HG02884 (cell line): Measurements from ENCODE around the gene ZDHHC13.

Experiments
- ATAC-seq: cut with Tn5 transposase; IDR thresholded peaks from one replicate; pipeline ENCODE4 v1.9.1; 2021; ENCODE audit warnings: mild to moderate bottlenecking, moderate library complexity; ENCODE audit not compliant: unreplicated experiment

ZDHHC13 gene

DNA sequence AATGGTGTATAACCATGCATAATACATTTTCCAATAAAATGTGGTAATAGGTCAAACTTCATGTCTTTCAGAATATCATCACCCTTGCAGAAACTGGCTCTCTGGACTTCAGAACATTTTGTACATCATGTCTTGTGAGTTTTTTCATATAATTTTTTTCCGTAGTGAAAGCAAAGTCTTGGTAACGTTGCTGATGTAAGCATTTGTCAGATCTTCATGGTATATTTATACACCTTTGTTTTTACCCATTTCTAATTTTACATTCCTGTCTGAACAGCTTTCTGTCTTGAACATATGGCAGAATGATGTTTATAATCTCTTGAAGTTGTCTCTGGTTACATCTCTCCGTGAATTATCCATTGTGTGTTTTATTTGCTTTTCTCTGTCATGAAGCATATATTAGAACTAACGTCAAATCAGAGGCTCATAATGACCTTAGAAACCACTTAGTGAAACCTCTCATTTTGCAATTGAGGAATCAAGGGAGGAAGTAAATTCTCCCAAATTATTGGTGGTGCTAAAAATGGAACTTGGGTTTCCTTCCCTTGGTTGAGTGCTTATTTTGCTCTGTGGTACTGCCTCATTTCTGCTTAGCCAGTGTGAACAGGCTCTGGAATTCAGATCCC, 47.4 kb downstream of the ZDHHC13 start:
- ATAC-seq, result no peak

DNA sequence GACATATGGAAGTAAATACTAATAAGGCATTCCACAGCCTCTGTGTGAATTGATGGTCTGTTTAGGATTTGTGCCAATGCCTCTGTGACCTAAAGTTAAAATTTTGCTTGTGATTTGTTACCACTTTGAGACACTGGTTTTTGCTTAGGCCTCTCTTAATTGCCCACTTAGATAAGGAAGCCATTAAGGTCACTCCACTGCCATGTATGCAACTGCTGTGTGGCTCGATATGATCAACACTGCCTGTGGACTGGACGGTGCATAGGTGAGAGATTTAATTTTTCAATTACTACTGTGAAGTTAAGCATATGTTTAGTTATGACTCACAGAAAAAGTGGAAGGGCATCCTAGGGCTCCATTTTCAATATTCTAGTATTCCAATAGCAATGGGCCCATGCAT, 47.9 kb downstream of the ZDHHC13 start:
- ATAC-seq, result no peak

DNA sequence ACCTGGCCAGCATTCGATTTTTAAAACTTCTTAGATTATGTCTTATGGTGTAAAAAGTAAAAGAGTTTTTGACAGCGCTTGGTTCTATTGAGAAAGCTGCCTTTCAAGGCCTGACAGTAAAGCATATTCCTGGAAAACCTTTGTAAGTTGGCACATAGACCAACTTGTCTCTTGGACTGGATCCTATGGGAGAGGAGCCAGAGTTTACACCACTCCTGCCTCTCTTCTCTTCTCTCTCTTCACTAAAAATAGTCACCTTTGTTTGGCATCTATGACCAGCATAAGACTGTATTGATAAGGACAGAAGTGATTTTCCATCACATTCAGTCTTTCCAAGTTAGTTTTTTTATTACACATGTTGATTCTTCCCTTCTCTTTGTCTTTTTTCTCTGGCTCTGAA, 51.1 kb downstream of the ZDHHC13 start:
- no peak for ATAC-seq

DNA sequence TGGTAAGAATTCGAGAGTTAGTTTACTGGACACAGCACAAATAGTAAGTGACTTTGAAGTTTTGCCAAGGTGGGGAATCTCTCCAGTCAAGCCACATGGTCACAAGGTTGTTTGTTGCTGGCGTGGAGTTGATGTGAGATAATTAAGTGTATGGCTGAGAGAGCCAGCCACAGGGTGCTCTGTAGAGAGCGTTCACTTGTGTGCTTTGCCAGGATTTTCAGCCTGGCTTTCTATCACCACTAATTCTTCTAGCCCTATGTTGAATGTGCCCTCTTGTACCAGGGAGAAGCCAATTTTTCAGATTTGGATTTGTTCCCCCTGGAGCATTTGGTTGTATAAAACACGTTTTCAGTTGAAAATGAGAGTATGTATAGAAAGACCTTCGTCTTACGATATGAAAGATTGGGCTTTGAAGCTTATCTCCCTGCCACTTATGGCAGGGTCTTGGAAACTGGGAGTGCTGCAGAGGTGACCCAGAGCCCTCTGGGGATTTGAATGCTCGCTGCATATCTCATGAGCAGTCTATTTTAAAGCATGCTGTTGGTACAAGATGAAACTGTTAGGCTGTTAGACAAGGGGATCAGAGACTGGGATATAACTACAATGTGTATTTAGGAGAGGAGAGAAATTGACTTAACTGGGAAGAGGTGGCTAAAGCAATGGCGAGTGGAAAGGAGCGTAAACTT, 56.2 kb downstream of the ZDHHC13 start:
- ATAC-seq, result no peak

DNA sequence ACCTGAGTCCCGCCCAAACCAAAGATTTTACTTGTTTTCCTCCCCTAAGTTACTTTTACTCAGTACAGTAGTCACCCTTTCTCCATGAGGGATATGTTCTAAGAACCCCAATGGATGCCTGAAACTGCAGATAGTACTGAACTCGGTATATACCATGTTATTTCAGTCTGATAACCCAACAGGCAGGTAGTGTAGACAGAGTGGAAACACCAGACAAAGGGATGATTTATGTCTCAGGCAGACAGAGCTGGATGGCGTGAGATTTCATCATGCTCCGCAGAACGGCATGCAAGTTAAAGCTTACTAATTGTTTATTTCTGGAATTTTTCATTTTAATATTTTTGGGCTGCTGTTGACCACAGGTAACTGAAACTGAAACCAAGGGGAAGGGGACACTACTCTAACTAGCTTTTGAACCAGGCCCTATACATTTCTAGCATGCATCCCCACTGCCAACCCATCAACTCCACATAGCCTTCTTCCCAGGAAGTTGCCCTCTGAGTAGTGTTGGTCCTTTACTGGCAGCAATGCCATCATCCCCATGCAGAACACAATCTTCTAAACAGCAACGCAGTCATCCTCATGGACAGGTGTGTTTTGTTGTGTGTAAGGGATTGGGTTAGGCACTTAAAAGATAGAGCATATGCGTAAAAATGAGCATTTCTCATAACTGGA, 57.1 kb downstream of the ZDHHC13 start:
- ATAC-seq, result no peak

DNA sequence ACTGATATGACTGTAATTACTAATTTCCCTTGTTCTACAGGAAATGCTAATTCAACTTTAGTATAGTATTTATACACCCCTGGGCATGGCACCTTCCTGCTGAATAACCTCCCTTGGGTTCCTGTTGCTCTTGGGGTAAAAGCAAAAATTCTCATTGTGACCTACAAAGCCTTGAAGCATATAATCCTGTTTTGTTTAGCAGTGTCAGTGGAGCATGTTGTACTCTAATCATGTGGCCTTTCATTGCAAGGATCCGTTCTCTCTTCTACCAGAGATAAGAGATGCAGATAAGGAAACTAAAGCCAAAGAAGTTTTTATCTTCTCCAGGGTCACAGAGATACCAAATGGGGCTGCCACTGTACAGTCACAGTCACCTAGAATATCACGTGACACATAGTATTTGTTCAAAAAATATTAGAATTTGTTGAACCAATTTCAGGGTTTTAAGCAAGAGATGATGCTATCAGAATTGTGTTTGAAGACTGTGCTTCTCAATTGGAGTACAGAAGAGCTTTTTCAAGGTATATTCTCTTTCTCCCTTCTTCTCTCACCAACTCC, 59.7 kb downstream of the ZDHHC13 start:
- ATAC-seq, result no peak

DNA sequence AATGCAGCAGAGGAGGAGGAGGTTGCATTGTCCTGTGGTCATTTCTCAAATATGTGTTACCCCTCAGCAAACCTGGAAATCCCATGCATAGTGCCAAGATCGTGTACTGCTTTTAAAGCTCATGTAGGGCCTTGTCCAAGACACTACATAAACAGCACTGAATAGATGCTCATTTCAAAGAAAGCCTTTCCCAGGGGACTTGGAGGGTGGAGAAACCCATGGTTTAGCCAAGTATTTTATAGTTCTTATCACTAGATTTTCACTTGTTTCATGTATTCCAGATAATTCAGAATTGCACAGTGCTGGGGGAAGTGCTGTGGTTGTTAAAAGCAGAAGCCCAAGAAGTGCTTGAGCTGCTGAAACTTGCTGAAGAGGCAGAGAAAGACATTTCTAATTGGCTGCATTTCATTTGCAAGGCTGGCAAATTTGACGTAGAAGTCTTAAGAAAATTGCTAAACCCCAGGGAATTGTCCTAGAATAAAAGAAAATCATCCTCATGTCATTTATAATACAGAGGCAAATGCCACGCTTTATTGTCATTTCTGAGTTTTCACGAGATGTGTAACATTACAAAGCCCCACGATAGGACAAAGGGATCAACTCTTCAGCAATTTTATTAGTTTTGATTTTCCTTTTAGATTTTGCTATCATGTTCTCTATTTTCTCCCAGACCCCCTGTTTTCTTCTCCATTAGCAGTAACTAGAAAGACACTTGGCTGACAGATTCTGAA, 64.7 kb downstream of the ZDHHC13 start:
- ATAC-seq, result no peak

DNA sequence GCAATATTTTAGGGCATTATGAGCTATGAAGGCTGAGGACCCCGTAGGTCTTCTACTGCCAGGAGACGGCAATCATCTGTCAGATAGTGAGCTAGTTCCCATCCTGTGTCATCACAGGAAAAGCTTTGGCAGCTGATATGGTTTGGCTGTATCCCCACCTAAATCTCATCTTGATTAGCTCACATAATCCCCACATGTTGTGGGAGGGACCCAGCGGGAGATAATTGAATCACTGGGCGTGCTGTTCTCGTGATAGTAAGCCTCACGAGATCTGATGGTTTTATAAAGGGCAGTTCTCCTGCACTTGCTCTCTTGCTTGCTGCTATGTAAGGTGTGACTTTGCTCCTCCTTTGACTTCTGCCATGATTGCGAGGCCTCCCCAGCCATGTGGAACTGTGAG, 66.7 kb downstream of the ZDHHC13 start:
- ATAC-seq, result no peak

DNA sequence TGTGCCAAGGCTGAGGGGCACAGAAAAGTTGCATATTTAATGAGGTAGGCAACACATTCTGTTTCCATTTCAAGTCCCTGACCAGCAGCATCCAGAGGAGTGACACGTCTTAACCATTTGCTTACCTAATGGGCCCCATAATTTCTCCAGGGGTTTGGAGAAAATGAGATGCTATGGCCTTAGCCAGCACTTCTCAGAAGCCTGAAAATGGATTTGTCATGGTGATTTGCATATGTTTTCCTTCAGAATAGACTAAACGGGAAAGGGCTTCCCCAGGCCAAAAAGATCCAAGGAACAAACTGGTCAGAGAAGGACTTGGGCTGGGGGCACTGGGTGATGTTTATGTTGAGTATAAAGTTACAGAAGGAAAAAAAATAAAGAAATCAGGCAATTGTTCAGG, 68.1 kb downstream of the ZDHHC13 start:
- ATAC-seq, result no peak

DNA sequence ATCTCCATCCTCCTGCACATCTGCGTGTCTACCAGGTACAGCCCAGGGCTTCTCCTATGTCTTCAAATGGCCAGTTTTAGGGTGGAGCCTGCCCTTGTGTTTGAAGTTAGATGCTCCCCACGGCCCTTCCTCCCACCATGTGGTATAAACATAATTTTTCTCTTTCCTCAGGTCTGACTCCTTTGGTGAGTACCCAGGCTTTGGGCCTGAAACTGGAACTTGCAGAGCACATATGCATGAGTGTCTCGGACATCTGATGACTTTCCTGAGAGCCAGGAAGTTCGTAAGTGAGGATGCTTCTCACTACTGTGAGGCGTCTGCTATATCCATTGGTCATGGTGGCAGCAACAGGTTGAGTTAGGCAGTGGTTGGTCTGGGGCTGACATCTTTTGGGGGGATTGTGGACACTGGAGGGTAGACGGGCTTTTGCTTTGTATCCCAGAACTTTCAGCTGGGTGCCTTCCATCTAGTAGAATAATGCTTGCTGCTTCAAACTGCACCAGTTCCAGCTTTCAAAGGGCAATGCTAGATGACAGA, 68.6 kb downstream of the ZDHHC13 start:
- ATAC-seq, result no peak

DNA sequence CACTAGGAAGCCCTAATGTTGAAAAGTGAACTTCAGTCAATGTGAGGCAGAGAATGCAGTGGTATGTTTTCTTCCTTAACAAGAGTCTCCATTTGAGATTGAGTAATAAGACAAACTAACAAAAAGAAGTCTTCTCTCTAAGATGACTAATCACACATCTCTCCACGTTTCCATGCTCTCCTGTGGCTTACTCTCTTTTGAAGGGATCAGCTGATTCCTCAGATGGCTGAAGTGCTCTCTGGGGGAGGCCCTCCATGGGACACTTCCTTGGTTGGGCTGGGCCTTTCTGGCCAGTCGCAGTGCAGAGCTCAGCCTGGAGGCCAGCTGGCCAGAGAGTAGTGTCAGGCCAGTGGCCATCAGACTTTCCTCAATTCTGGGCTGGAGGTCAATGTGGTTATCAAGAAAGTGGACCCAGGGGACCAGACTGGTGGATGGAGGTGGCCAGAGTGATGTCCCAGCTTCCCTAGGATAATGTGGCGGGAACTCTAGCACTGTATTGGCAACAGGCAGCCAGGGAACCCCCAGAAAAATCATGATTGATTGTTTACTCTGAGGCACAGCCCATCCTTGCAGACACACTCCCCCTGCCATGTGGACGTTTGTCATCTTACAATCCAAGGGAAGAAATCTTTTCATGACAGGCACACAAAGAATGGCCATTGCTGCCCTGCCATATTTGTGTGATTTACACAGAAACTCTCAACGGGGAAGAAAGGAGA, 70.3 kb downstream of the ZDHHC13 start:
- ATAC-seq, result no peak

DNA sequence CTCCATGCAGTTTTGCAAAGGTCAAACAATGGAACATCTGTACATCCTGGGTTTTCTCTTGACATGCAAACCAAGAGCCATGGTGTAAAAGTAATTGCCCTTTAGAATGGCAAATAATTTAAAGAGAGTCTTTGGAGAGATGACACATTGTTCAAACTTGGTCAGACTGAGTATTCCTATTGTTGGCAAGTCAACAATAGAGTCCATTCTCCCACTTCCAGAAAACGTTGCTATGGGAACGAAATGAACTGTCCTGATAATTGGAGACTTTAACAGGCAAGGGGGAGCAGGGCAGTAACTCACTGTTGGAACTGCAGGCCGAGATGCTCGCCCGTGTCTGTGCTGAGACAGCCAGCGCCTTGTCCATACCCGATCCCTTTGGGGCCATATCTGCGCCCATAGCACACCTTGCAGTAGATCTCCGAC, 70.9 kb downstream of the ZDHHC13 start:
- ATAC-seq, result no peak

DNA sequence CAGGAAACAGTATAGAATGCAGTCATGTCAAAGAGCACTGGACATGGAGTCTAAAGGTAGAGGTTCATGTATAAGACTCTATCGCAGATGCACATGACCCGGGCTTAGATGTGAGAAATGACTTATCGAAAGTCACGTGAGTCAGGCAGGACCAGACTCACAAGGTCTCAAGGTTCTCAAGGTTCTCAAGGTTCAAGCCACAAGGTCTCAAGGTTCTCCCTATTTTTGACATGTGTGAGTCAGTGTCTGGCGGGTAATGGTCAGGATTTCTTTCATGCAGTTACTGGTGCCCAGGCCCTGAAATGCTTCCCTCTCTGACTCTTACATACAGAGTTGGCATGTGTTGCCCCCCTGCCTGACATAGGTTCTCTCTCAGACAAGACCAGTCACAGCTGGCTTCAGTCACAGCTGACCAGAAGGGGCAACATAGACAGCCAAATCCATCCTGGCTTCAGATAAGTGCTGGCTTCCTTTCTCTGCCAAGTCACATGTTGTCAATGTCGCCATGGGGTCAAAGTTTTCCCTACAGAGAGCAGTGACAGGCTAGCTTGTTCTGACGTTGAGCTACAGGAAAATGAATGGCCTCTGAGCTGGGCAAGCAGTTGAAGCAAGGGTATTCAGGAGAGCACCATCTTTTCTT, 74.7 kb downstream of the ZDHHC13 start:
- no peak for ATAC-seq

DNA sequence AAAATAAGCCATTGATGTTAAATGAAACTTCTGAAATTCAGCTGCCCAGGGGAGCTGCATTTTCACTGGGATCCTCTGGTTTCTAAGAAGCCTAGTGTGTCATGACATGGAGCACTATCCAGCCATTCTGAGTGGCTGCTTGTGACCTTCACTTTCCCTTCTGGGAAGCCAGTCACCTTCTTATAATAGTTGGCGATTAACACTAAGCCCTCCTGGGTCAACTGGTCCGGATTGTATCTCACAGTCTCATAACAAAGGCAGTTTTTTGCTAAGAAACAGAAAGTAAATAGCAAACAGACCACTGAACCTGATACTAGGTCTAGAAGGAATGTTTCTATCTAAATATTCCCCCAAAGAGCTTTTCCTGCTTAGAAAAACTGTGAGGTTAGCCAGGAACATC, 76.9 kb downstream of the ZDHHC13 start:
- ATAC-seq, result no peak

DNA sequence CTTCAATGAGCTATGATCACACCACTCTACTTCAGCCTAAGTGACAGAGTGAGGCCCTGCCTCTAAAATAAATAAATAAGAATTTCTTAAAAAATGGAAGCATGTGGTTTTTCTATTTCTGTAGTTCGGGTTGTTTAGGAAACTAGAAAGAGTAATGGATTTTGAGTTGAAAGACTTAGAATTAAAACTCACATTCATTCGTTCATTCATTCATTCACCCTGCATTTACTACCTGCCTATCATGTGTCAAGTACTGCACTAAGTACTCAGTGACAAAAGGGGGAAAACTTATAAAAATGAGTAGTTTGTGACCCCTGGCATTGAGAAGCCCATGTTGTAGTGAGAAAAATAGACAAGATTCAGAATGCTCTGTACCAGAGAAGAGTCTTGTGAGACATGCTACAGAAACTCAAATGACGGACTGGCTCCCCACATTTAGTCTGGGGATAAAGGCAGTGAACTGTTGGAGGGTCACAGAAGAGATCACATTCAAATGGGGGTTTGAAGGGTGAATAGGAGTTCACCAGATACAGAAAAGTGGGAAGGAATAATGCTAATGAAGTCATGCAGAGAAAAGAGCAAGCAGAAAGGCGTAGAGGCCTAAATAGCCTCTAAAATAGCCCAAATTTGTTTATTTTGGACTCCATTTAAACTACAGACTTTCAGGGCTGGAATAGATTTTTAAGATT, 77.8 kb downstream of the ZDHHC13 start:
- no peak for ATAC-seq

DNA sequence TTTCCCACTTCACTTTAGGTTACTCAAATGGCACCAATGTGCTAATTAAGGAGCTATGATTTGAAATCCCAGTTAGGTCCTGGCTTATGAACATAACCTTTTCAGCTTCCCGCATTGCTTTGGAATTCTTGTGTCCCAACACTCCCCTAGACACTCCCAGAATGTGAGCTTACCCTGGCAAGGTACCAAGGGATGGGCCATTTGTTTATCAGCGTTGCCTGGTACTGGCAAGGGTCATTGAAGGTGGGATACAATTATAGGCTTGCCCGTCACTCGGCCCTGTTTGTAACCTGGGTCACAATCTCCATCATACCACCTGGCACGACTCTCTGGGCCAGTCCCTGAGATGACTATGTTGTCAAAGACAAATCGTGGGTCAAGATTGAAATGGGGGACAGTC, 79.5 kb downstream of the ZDHHC13 start:
- ATAC-seq, result no peak

DNA sequence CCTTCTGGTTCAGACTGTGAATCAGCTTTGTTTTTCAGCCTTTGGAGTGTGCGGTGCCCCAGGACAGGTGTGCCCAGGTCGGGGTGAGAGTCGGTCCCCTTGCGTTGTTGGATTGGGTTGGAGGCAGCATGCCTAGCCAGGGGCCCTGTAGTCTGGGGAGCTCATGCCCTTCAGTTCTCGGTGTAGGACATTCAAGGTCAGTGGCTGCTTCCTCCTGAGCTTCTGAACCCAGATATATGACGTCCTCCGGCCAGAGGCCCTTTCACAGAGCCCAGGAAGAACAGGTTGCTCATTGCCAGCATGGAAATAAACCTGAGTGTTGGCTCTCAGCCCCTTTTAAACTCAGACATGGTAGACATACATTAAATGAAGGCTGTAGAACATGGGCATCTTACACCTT, 82.1 kb downstream of the ZDHHC13 start:
- ATAC-seq, result no peak

DNA sequence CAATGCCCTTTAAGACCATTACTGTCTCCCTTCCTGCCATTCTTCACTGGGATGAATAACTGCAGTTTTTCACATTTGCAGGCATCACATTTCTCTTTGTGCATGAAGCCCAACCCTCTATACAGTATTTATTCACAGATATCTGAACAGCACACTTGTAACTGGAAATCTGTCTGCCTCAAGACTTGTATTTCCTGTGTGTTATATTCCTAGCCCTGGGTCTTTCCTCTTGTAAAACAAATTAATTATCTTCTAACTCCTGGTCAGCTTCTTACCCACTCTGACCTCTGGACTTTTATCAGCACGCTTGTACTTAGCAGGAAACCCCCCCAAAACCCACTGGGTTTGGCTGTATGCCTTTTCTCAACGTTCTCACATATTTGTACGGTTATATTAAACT, 82.8 kb downstream of the ZDHHC13 start:
- no peak for ATAC-seq

DNA sequence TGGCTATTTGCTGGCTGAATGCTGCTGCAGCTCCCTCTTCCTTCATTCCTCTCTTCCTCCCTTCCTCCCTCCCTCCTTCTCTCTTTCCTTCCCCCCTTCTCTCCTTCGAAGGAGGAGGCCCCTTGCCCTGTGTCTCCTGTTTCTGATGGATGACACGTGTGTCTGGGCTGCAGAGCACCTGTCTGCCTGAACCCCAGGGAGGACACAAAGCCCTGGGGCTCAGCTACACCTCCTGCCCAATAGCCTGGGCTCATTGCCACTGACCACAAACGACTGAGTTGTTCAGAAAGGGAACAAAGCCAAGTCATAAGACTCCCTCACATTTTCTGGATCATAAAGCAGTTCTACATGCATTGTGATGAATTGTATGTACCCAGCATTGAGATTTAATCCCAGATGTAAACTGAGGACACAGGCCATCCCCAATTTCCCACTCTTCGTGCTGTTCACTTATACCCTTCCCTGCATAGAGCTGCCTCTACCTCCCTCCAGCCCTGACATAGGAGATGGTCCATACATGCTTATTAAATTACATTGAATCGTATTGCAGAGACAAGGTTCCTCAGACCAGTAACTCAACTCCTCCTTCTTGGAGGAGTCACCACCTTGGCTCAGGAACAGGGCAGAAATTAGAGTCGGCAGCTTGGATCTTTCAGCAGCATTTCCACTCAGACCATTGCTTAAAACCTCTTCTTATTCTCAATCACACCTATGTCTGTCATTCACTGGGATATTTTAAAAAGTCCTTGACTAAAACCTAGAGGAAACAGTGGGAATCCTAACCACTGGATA, 83.6 kb downstream of the ZDHHC13 start:
- ATAC-seq, result no peak
